ENCODE results near the gene GRID1.

The GRID1 gene

DNA sequence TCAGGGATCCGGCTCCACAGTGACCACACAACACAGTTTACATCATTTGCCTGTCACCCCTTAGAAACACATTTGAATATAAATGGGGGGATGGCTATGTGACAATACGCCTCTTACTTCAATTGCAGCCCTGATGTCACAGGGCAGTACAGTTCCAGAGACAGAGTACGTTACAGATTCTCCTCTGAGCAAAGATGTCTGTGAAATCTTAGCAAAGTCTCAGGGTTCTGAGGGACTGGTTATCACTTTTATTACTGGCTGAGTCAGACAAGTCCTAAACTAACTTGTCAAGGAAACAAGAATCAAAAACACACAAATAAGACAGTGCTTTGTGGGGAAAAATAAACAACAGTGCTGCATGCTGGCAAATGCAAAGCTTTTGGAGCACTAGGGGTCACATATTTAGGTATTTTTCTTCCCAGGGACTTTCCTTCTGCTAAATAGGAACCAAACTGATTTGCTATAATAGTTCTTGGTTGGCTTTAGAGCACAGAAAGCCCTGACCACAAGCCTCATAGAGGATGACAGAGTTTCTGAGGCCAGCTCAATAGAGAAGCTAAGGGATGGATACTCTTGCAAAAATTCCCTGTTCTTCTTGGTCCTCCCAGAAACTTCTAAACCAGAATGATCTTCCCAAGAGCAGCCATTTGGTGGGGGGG, 501.6 kb downstream of the GRID1 start:
- no peak overlapping the region for H2AFZ ChIP-seq (ENCODE audit: low read length)
- H3K4me3 ChIP-seq (ENCODE audit: low read length), result no peak overlapping the region
- H3K27ac ChIP-seq (ENCODE audit: low read length), result no peak overlapping the region
- DNase-seq, result no peak
- no peak for TF ChIP-seq EZH2 (optimal IDR thresholded peaks at IDR 0.05; ENCODE audit: low read depth, low read length)
- no peak for TF ChIP-seq EZH2phosphoT487 (IDR thresholded peaks at IDR 0.05; ENCODE audit: low read length)
- TF ChIP-seq, protein P1, sequence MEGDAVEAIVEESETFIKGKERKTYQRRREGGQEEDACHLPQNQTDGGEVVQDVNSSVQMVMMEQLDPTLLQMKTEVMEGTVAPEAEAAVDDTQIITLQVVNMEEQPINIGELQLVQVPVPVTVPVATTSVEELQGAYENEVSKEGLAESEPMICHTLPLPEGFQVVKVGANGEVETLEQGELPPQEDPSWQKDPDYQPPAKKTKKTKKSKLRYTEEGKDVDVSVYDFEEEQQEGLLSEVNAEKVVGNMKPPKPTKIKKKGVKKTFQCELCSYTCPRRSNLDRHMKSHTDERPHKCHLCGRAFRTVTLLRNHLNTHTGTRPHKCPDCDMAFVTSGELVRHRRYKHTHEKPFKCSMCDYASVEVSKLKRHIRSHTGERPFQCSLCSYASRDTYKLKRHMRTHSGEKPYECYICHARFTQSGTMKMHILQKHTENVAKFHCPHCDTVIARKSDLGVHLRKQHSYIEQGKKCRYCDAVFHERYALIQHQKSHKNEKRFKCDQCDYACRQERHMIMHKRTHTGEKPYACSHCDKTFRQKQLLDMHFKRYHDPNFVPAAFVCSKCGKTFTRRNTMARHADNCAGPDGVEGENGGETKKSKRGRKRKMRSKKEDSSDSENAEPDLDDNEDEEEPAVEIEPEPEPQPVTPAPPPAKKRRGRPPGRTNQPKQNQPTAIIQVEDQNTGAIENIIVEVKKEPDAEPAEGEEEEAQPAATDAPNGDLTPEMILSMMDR (IDR thresholded peaks at IDR 0.05; ENCODE audit: low read length), result no peak
- H3K4me2 ChIP-seq (ENCODE audit: low read depth, low read length), result no peak overlapping the region
- no peaks in the 10 kb centered on the region for H3K4me1 ChIP-seq (ENCODE audit: low read length)
- no peak overlapping the region for H3K9ac ChIP-seq (ENCODE audit: low read length)
- no peaks in the 10 kb centered on the region for H3K9me3 ChIP-seq (replicated peaks; ENCODE audit: insufficient read depth, low read length)
- H3F3A ChIP-seq (ENCODE audit: insufficient read depth, low read length), result no peaks in the 10 kb centered on the region
- H3K36me3 ChIP-seq (replicated peaks; ENCODE audit: insufficient read depth, low read length), result no peaks in the 10 kb centered on the region
- H4K20me1 ChIP-seq (ENCODE audit: insufficient read depth, low read length), result no peaks in the 10 kb centered on the region
- H3K79me2 ChIP-seq (ENCODE audit: low read length), result no peaks in the 10 kb centered on the region
- H3K9me2 ChIP-seq (replicated peaks; ENCODE audit: insufficient read depth, low read length), result no peaks in the 10 kb centered on the region
- no peaks in the 10 kb centered on the region for H3K27me3 ChIP-seq (replicated peaks; ENCODE audit: insufficient read depth, low read length)

DNA sequence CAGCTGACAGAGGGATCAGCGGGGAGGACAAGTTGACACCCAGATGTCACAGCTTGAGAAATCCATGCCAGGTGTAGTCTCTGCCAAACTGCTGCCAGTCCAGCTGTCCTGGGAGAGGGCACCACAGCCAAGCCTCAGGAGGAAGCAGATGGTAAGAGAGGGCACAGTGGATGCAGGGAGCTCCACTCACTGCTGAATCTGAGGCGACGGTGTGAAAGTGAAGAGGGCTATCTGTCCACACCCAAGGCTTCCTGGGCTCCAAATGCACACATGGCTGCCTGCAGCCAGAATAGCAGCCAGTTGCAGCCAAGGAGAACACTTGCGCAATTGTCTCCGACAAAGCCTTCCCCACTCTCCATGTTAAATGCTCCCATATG, 502.4 kb downstream of the GRID1 start:
- H3K27me3 ChIP-seq (replicated peaks; ENCODE audit: insufficient read depth, low read length), result no peaks in the 10 kb centered on the region
- H3K9ac ChIP-seq (ENCODE audit: low read length), result no peak overlapping the region
- no peak for DNase-seq
- TF ChIP-seq EZH2 (optimal IDR thresholded peaks at IDR 0.05; ENCODE audit: low read depth, low read length), result no peak
- no peak for TF ChIP-seq EZH2phosphoT487 (IDR thresholded peaks at IDR 0.05; ENCODE audit: low read length)
- TF ChIP-seq, protein P1 (IDR thresholded peaks at IDR 0.05; ENCODE audit: low read length), result no peak
- H3K36me3 ChIP-seq (replicated peaks; ENCODE audit: insufficient read depth, low read length), result no peaks in the 10 kb centered on the region
- no peaks in the 10 kb centered on the region for H3K9me3 ChIP-seq (replicated peaks; ENCODE audit: insufficient read depth, low read length)
- H2AFZ ChIP-seq (ENCODE audit: low read length), result no peak overlapping the region
- no peaks in the 10 kb centered on the region for H3F3A ChIP-seq (ENCODE audit: insufficient read depth, low read length)
- no peaks in the 10 kb centered on the region for H3K79me2 ChIP-seq (ENCODE audit: low read length)
- H3K4me1 ChIP-seq (ENCODE audit: low read length), result no peaks in the 10 kb centered on the region
- H4K20me1 ChIP-seq (ENCODE audit: insufficient read depth, low read length), result no peaks in the 10 kb centered on the region
- H3K27ac ChIP-seq (ENCODE audit: low read length), result no peak overlapping the region
- no peak overlapping the region for H3K4me3 ChIP-seq (ENCODE audit: low read length)
- no peak overlapping the region for H3K4me2 ChIP-seq (ENCODE audit: low read depth, low read length)
- no peaks in the 10 kb centered on the region for H3K9me2 ChIP-seq (replicated peaks; ENCODE audit: insufficient read depth, low read length)

DNA sequence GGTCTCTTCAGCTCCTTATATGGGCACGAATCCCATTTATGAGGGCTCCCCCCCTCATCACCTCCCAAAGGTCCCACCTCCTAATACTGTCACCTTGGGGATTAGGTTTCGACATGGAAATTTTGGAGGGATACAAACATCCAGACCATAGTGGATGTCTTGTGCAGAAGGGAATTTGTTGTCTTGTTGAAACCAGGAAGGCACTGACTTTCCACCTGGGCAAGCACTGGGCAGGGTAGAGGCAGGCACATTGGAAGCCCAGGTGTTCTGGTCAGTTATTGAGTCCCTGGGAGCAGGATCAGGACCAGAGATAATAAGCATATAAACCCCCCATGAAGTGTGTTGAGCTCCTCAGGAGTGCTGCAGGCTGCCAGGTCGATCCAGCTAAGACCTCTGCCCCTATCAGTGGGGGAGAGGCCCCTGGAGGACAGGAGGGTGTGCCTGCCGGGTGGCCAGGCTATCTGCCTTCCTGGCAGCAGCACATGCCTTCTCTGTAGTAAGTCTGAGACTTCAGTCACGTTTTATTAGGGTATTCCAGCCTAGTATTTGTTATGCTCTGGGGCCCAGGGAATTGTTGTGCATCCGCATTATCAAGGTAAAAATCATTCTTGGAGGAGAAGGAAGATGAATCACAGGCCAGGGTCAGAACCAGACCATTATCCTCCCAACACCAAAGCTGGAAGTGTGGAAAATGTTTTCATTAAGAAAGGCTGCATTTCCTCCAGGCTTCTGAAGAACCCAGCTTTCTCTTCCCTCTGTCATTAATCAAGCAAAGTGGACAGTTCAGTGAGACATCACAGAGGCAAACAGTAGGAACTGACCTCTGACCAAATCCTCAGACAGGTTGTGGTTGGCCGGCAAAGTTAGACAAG, 503.1 kb downstream of the GRID1 start:
- Histone ChIP-seq H3K9me2 (replicated peaks; ENCODE audit: insufficient read depth, low read length) (no peaks in the 10 kb centered on the region), H3K9ac (ENCODE audit: low read length) (no peak overlapping the region), H3K9me3 (replicated peaks; ENCODE audit: insufficient read depth, low read length) (no peaks in the 10 kb centered on the region), H3K4me3 (ENCODE audit: low read length) (no peak overlapping the region), H3K27ac (ENCODE audit: low read length) (no peak overlapping the region), H3F3A (ENCODE audit: insufficient read depth, low read length) (no peaks in the 10 kb centered on the region), H3K27me3 (replicated peaks; ENCODE audit: insufficient read depth, low read length) (no peaks in the 10 kb centered on the region), H3K4me1 (ENCODE audit: low read length) (no peaks in the 10 kb centered on the region), H3K79me2 (ENCODE audit: low read length) (no peaks in the 10 kb centered on the region), H2AFZ (ENCODE audit: low read length) (no peak overlapping the region), H4K20me1 (ENCODE audit: insufficient read depth, low read length) (no peaks in the 10 kb centered on the region), H3K36me3 (replicated peaks; ENCODE audit: insufficient read depth, low read length) (no peaks in the 10 kb centered on the region), H3K4me2 (ENCODE audit: low read depth, low read length) (no peak overlapping the region)
- TF ChIP-seq, protein P1 (IDR thresholded peaks at IDR 0.05; ENCODE audit: low read length), result no peak
- no peak for TF ChIP-seq EZH2phosphoT487 (IDR thresholded peaks at IDR 0.05; ENCODE audit: low read length)
- TF ChIP-seq EZH2 (optimal IDR thresholded peaks at IDR 0.05; ENCODE audit: low read depth, low read length), result no peak
- DNase-seq, result no peak
